Measurements from ENCODE around the gene TMEM94. TPM values are rescaled to one million over a fixed set of nuclear protein-coding genes. Genes with fewer than 3 reads are reported as not detected.
"Not testable (repeated sequence)": the region's sequence is repeated elsewhere in the genome, so short reads cannot be mapped to it uniquely, and the experiment has no call there.

TMEM94 gene
- 24.3 and 33.6 TPM in 2 replicates for total RNA-seq (2014; rRNA removed; shearing (Covaris generic))

DNA sequence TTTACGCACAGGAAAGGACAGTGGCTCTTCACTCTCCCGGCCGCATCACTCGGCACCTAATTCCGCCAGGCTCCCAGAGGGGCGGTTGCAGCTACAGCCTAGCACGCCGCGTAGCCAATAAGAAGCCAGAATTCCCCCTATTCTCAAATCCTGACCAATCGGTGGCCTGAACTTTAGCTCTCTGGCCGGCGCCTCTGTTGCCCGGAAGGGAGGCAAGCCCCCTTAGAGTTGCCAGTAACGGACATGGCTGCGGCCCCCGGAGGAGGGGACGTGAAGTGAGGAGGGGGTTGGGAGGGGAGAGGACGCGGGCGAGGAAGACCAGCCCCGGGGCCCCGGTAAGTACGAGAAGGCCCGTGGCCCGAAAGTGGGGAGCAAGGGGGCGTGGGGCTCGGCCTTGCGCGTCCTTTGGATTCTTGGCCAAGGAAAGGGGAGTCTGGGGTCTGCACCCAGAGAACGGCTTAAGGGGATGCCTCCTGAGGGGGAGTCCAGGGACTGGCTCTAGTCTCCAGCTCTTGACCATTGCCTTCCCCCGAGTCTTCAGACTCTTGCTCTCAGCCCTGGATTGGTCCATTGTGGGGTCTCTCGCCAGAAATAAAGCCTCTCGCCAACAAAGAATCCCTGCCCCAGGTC, at the start of gene TMEM94:
Gene TMEM94 (plus strand): TSS at position 219 of the 630 bp plus-strand sequence. CDS start 15,271 bp downstream, outside the sequence.
- peak; percentile 97 for DNase-seq (ENCODE audit: low spot score)

DNA sequence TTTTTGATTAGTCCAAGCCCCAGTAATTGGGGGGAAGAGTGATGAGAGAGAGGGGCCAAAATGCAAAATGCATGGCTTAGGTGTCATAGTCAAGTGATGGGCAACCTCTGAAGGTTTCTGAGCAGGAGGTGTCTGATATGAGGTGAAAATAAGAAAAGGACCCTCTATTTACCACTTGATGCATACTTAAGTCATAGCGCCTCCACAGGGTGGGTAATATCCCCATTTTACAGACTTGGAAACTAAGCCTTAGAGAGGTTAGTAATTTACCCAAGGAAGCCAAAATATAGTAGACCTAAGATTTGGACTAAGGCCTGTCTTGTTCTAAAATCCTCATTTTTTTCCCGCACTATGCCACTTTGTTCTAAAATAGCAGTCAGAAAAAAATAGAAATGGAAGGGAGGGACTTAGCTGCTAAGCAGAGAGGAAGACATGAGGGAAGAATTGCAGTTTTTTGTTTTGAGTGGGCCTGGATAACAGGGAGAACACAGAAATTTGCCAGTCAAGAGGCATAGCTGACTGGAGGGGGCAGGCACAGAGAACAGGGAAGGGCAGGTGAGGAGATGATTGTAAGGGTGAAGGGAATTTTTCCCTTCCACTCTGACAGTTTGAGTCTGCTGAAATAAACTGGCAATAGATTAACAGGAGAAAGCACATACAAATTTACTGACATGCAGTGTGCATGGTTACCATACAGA, 48.6 kb upstream of the TMEM94 start:
- DNase-seq (ENCODE audit: low spot score): no peak

DNA sequence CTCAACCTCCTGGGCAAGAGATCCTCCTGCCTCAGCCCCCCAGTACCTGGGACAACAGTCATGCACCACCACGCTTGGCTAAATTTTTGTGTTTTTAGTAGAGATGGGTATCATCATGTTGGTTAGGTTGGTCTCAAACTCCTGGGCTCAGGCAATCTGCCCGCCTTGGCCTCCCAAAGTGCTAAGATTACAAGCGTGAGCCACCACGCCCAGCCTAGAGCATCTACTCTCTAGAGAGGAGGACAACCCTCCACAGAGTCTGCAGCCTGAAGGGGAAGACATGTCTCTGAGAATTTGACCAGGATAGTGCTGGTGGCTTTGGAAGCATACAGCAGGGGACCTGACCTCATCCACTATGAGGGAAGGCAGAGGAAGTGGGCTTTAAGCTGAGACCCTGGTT, 46.3 kb upstream of the TMEM94 start:
- no peak for DNase-seq (ENCODE audit: low spot score)

DNA sequence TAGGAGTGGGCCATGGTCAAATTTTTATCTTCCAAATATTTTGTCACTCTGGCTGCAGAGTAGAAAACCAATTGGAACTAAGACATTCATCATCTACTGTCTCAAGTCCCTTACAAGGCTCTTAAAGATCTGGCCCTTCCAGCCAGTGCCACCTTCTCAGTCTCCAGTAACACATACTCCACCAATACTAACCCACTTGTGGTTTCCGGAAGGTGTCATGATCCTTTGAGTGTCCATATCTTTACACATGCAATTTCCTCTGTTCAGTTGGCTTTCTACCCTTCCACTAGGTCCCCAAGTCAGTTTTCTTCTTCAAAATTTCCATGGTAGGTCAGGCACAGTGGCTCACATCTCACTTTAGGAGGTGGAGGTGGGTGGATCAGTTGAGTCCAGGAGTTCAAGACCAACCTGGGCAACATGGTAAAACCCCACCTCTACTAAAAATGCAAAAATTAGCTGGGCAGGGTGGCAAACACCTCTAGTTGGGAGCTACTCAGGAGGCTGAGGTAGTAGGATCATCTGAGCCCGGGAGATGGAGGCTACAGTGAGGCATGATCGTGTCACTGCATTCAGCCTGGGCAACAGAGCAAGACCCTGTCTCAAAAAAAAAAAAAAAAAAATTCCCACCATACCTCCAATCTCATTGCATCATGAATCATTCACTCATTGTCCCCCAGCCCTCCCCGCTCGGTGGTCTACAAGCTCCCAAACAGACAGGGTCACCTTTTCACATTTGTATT, 44.9 kb upstream of the TMEM94 start:
- DNase-seq (ENCODE audit: low spot score): no peak

DNA sequence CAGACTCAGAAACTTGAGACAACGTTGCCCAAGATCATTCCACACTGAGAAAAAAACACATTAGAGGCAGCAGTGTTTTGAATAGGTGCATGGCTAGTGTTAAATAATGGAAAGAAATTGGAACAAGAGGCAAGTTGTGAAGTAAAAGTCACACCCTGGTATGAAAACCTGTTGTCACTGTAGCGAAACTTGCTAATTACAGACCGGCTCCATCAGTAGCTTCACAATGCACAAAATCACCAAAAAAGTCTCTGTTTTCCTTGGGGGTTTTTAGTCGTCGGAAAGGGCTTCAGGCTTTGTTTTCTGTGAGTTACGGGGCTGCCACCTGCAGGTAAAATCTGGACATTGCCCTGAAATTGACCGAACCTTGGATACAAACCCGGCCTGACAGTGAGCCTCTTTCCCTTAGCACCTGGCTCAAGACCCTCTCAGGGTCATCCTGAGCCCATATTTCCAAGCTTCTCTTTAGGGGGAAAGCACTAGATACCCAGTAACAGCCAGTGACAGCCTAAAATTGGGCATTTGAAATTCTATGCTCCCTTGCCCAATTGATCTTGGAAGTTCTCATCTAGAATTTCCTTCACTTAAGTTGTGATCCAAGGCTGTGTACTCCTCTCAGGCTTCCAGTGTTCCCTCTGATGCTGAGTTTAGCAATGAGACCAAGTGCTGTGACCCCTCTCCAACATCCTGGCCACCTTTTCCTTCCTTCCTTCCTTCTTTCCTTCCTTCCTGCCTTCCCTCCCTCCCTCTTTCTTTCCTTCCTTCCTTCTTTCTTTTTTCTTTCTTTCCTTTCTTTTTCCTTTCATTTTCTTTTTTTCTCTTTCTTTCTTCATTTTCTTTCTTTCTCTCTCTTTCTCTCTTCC, 43.7 kb upstream of the TMEM94 start:
- peak; percentile 51 for DNase-seq (ENCODE audit: low spot score)

DNA sequence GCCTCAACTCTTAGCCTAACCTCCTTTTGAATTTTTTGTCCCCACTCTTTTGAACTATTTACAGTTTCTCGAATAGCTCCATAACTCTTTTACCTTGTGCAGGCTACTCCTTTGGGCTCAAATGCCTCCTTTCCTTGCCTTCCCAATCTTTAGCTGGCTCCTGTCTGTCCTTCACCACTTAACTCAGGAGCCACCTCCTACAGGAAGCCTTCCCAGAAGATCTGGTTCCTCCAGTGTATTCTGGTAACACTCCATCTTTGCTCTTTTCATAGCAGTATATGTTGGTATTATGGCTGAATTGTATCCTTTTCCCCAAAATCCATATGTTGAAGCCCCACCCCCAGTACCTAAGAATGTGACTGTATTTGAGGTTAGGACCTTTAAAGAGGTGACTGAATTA, 41.9 kb upstream of the TMEM94 start:
- no peak for DNase-seq (ENCODE audit: low spot score)

DNA sequence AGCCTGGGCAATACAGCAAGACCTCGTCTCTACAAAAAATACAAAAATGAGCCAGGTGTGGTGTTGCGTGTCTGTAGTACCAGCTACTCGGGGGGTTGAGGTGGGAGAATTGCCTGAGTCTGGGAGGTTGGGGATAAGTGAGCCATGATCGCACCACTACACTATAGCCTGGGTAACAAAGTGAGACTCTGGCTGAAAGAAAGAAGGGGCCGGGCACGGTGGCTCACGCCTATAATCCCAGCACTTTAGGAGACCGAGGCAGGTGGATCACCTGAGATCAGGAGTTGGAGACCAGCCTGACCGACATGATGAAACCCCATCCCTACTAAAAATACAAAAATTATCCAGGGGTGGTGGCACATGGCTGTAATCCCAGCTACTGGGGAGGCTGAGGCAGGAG, 40.4 kb upstream of the TMEM94 start:
- DNase-seq (ENCODE audit: low spot score): no peak

DNA sequence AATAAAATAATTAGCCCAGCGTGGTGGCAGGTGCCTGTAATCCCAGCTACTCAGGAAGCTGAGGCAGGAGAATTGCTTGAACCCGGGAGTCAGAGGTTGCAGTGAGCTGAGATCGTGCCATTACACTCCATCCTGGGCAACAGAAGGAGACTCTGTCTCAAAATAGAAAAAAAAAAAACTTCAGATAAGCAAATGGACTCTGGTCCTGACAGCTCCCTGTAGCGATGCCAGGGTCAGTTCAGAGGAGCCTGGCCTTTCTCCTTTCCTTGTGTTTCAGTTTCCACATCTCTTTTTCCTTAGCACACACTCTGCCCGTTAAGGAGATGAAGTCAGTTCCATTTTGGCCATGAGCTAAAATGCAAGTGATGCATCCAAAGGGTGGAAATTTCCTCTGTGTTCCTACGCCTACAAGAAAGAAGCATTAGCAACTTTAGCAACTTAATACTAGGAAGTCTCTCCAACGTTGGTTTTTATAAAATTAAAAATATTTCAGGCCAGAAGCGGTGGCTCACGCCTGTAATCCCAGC, 39.3 kb upstream of the TMEM94 start:
- no peak for DNase-seq (ENCODE audit: low spot score)

DNA sequence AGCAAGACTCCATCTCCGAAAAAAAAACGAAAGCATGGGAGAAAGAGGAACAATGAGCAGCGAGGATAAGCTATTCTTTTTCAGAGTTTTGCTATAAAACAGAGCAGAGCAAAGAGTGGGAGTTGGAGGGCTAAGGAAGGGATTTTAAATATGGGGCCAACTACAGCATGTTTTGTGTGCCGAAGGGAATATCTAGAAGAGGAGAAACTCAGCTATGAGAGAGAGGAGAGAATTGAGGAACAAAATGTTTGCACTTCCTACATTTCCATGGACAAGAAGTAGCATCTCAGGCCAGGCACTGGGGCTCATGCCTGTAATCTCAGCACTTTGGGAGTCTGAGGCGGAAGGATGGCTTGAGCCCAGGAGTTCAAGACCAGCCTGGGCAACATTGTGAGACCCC, 37.9 kb upstream of the TMEM94 start:
- no peak for DNase-seq (ENCODE audit: low spot score)

DNA sequence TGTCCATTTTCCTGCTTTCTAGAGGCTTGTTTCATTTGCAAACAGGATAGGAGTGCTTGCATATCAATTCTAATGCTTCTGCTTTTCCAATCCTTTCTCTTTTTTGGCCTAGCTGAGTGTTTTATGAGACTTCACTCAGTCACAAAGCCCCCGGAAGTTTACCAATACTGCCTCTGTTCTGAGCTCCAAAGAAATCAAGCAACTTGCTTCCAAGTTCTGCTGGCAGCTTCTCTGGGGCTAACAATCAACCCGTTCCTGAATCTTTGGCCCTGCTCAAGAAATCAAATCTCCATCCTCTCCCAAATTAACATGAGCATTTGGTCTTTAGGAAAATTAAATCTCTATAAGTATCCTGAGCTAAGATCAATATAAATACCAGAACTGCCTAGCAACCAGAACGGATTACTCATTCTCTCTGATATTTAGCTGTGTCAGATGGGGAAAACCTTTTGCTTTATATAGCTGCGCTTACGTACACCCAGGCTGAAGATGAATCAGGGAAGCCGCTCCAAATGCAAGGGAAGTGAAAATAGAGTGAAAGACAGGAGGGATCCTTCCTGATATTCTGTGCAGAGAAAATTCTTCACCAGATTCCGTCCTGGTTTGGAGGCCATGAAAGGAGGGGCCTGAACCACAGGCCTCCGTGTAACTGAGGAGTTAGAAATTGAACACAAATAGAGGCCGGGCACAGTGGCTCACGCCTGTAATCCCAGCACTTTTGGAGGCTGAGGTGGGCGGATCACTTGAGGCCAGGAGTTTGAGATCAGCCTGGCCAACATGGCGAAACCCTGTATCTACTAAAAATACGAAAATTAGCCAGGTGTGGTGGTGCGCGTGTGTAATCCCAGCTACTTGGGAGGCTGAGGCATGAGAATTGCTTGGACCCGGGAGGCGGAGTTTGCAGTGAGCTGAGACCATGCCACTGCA, 27.6 kb upstream of the TMEM94 start:
- no peak for DNase-seq (ENCODE audit: low spot score)

DNA sequence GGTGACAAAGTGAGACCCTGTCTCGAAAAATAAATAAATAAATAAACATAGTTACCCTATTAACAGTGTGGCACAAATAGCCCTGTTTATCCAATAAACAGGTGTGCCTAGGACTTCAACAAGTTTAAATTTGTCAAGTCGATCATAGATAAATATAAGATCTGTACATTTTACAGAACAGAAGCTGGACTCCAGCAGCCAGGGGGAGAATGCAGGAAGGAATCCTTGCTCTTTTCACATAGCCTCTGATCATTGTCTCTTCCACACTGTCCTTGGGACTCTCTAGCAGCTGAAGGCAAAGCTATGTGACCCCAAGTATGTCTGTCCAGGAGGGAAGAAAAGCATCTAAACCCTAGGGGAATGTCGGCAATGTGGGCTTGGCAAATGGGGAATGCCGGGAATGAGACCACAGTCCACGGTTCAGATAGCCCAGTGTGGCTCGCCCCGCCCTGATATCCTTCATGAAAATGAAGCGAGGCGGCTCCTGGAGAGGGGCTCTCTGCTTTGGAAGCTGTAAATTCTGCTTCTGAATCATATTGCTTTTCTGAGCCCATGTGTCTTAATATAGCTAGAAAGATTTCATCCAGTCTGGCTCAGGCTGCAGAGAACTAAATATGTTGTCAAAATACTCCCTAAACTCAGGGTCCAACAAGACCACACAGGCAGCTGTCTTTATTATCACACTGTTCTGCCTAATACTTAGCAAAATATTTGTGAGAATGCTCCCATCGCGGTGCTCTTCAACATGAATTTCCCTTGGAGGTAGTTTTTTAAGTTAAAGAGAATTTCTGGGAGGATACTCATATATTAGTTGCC, 26.1 kb upstream of the TMEM94 start:
- DNase-seq (ENCODE audit: low spot score): peak; percentile 67

DNA sequence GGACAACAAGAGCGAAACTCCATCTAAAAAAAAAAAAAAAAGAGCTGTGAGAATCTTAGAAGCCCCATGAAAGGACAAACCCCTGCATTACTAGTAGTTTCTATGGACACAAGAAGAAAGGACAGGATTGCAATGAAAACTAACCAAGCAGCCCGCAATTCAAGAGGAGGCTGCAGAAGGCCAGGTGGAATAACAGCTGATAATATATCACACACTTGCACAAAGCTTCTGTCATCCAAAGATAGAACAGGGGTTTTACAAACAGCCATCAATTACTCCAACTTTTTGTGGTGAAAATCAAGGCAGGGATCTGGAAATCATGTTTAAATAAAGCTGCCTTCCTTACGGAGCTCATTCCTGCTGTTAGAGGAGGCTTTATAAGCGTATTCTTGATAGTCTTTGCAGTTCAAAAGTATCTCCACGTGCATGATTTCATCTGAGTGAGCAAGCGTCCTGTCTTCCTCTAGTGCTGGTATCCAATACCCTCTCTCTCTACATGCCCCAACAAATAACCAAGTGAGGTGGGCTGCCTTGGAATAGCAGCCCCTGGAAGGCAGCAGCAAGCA, 23.1 kb upstream of the TMEM94 start:
- no peak for DNase-seq (ENCODE audit: low spot score)

DNA sequence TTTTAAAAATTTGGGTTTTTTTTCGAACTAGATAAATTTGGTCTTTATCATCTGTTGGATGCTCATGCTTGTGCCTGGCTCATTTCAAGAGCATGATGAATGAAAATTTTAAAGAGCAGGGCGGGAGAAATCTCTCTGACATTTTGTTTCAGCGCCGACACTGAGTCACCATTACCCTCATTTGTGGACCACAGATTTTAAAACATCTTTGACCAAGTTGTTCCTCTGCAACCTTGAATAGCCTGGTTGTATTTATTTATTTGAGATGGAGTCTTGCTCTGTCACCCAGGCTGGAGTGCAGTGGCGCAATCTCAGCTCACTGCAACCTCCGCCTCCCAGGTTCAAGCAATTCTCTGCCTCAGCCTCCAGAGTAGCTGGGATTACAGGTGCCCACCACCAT, 22.0 kb upstream of the TMEM94 start:
- DNase-seq (ENCODE audit: low spot score): peak; percentile 60

DNA sequence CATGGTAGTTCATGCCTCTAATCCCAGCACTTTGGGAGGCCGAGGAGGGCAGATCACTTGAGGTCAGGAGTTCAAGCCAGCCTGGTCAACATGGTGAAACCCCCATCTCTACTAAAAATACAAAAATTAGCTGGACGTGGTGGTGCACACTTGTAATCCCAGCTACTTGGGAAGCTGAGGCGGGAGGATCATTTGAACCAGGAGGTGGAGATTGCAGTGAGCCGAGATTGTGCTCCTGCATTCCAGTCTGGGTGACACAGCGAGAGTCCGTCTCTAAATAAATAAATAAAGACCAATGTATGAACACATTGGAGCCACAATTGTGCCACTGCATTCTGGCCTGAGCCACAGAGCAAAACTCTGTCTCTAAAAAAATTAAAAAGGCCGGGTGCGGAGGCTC, 19.0 kb upstream of the TMEM94 start:
- not testable (repeated sequence) for DNase-seq (ENCODE audit: low spot score)

DNA sequence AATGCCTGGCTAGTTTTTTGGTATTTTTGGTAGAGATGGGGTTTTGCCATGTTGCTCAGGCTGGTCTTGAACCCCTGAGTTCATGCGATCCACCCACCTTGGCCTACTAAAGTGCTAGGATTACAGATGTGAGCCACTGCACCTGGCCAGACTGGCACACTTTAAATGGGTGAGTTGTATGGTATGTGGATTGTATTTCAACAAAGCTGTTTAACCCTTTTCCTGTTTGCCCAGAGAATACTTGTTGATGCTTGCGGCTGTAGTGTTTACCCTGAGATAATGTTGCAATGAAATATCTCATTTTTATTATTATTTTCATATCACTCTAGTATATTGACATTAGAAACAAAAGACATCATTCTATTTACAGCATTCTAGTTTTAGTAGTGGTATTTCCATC, 17.1 kb upstream of the TMEM94 start:
- DNase-seq (ENCODE audit: low spot score): no peak

DNA sequence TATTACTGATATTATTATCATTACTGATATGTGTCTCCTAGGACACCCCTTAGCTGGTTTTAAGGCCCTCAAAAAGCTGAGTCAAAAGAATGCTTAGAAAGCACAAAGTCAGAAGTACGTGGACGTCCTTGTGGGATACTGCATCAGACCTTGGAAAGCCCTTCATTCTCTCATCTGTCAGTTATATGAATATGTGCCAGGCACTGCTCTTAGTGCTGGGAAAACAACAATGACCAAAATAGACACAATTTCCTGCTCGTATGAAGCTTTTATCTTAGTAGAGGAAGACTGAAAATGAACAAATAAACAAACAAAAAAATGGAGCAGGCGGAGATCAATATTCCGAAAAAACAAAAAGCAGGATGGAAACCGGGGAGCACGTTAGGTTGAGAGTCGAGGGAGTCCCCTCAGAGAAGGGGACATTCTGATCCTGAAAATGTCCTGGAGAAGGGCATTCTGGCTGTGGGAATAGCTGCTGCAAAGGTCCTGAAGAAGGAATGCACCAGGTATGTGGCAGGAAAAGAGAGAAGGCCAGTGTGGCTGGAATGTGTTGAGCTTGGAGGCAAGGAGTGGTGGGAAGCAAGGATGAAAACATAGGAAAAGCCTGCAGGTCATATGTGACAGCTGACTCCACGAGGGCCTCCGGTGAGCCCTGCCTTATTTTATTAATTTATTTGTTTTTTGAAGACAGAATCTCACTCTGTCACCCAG, 15.5 kb upstream of the TMEM94 start:
- DNase-seq (ENCODE audit: low spot score): no peak

DNA sequence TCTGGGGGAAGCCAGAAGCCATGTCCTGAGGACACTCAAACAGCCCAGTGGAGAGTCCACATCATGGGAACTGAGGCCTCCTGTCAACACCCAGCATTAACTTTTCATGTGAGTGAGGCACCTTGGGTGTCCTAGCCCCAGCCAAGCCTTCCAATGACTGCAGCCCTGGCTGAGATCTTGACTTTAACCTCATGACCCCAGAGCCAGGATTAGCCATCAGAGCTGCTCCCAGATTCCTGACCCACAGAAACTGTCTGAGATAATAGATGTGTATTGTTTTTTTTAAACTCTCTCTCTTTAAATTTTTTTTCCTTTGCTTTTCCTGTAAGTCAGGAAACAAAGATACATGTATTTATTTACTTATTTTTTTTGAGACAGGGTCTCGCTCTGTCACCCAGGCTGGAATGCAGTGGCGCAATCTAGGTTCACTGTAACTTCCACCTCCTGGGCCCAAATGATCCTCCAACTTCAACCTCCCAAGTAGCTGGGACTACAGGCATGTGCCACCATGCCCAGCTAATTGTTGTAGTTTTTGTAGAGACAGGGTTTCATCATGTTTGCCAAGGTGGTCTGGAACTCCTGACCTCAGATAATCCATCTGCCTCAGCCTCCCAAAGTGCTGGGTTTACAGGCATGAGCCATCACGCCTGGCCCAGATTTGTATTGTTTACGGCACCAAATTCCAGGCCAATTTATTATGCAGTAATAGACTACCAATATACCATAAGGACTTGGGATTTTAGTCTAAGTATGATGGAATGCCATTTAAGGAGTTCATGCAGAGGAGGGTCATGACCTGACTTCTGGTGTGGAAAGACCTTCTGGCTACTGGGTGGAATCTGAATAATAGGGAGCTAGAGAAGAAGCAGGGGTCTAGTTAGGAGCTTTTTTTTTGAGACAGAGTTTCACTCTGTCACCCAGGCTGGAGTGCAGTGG, 14.0 kb upstream of the TMEM94 start:
- DNase-seq (ENCODE audit: low spot score): no peak

DNA sequence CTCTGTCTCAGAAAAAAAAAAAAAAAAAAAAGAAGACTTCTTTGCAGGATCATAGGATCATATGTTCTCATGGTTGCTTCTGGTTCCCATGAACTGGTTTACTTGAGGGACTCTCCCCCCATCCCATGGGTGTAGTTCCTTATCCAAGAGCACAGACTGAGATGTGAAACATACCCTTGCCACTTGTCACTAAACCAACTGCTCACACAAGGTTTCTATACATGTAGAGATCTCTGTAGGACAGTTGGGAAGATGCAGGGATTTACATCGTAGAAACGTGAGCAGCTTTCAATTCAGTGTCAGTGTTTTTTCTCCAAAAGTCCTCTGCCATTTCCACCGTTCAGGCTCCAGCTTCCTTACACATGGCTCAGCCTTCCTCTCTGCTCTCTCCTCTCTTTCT, 11.1 kb upstream of the TMEM94 start:
- no peak for DNase-seq (ENCODE audit: low spot score)
